ENCODE data around the gene CCNL1. TPM values are rescaled to one million over a fixed set of nuclear protein-coding genes. Genes with fewer than 3 reads are reported as not detected.
A peak's percentile ranks its signal among the peaks of the same experiment; 100 is the strongest.

CCNL1 gene
- total and polyA plus RNA-seq, 2 donors (not counting 3 experiments of a cell fraction or from before 2014, with no cell fraction given): 119 to 137 TPM

- Histone ChIP-seq H3K36me3 (ENCODE audit: control insufficient read depth in 2 of 2, extremely low read depth in 1 of 2, insufficient read depth in 2 of 2, low read length in 2 of 2) (no peaks in the 10 kb centered on the region), H3K9ac (replicated peaks; ENCODE audit: extremely low read depth, insufficient read depth, low read length) (no peak overlapping the region), H2AFZ (ENCODE audit: low read depth, low read length) (no peak overlapping the region), H3K27me3 (ENCODE audit: control insufficient read depth in 2 of 2, insufficient read depth in 2 of 2, low read length in 2 of 2) (no peaks in the 10 kb centered on the region), H3K27ac (ENCODE audit: insufficient read depth, low read depth, low read length) (no peak overlapping the region), H3K79me2 (ENCODE audit: control insufficient read depth, insufficient read depth, low read length) (no peaks in the 10 kb centered on the region), H3K4me3 (replicated peaks in 1 of 3; ENCODE audit: insufficient read depth in 1 of 3, low read depth in 1 of 3, low read length in 3 of 3) (no peak overlapping the region), H3K9me1 (replicated peaks; ENCODE audit: control insufficient read depth, extremely low read depth, insufficient read depth, low read length) (no peaks in the 10 kb centered on the region), H3K4me1 (ENCODE audit: control insufficient read depth, extremely low read depth, insufficient read depth, low read length) (no peaks in the 10 kb centered on the region), H3K4me2 (ENCODE audit: insufficient read depth, low read length) (no peak overlapping the region), H4K20me1 (replicated peaks; ENCODE audit: control insufficient read depth, extremely low read depth, insufficient read depth, low read length) (no peaks in the 10 kb centered on the region), H3K9me3 (replicated peaks; ENCODE audit: control insufficient read depth, insufficient read depth, low read length) (no peaks in the 10 kb centered on the region)
- no peak for DNase-seq (ENCODE audit: low read depth, low spot score)
- TF ChIP-seq EZH2 (IDR thresholded peaks at IDR 0.05; ENCODE audit: borderline replicate concordance, low read depth, low read length, severe bottlenecking): no peak
- TF ChIP-seq POLR2A (IDR thresholded peaks at IDR 0.05; ENCODE audit: low read depth, low read length): no peak
- no peak for TF ChIP-seq CTCF (IDR thresholded peaks at IDR 0.05; ENCODE audit: extremely low read depth in 1 of 2, insufficient read depth in 1 of 2, low read depth in 1 of 2, low read length in 2 of 2)
- TF ChIP-seq MYC (IDR thresholded peaks at IDR 0.05; ENCODE audit: low read depth, low read length): no peak
- TF ChIP-seq MAX (IDR thresholded peaks at IDR 0.05; ENCODE audit: insufficient read depth, insufficient read length): no peak
- TF ChIP-seq POLR2AphosphoS5 (IDR thresholded peaks at IDR 0.05; ENCODE audit: insufficient read depth, low read depth, low read length): no peak
- no peak for TF ChIP-seq FOS (IDR thresholded peaks at IDR 0.05; ENCODE audit: borderline replicate concordance, insufficient read depth, low read length)
- no TSS peak for BruUV-seq (replicated peaks)
- ChIA-PET POLR2A (no interaction called here), CTCF (interaction anchor here (0.6 kb wide), 1 partner anchor 17 kb away, joined by 3 read pairs; no protein-coding TSS in a partner anchor)
- peak; percentile 15 for FAIRE-seq
- dilution Hi-C loops (cut with MboI; ENCODE audit: extremely low pct_ligation_motif_present, low sequenced_read_pairs): no loop called here
- intact Hi-C loops (cut with micrococcal nuclease): no loop called here
Observed at GRCh38 chr3:157101486-157101885, 58.5 kb downstream of the CCNL1 start.

All from endothelial cell of umbilical vein (primary cell).